ENCODE data around the gene SLC6A2. TPM values are rescaled to one million over a fixed set of nuclear protein-coding genes. Genes with fewer than 3 reads are reported as not detected.

Gene SLC6A2
- total RNA-seq, 1 donor from 2014 or later = not detected

GRCh38 chr16:55686671-55687070 lies 30.9 kb downstream of the SLC6A2 start:
- H3K27me3 Mint-ChIP-seq (ENCODE audit: low read depth) = peaks cover 34% of the 10 kb centered on the region
- H3K4me1 Mint-ChIP-seq (ENCODE audit: low read depth) = no peaks in the 10 kb centered on the region
- no peak overlapping the region for H3K4me3 Mint-ChIP-seq (ENCODE audit: unreplicated experiment)
- no peak for TF ChIP-seq CTCF (IDR thresholded peaks at IDR 0.05)
- no peak for DNase-seq (ENCODE audit: low spot score)
- H3K36me3 Mint-ChIP-seq (ENCODE audit: low read depth) = no peaks in the 10 kb centered on the region
- no peaks in the 10 kb centered on the region for H3K9me3 Mint-ChIP-seq (ENCODE audit: low read depth)
- no peak overlapping the region for H3K27ac Mint-ChIP-seq (ENCODE audit: unreplicated experiment)

GRCh38 chr16:55687802-55688201 lies 32.0 kb downstream of the SLC6A2 start:
- Mint-ChIP-seq H3K27me3 (ENCODE audit: low read depth) (peaks cover 32% of the 10 kb centered on the region), H3K4me1 (ENCODE audit: low read depth) (no peaks in the 10 kb centered on the region), H3K9me3 (ENCODE audit: low read depth) (no peaks in the 10 kb centered on the region), H3K4me3 (ENCODE audit: unreplicated experiment) (no peak overlapping the region), H3K36me3 (ENCODE audit: low read depth) (no peaks in the 10 kb centered on the region), H3K27ac (ENCODE audit: unreplicated experiment) (no peak overlapping the region)
- no peak for DNase-seq (ENCODE audit: low spot score)
- no peak for TF ChIP-seq CTCF (IDR thresholded peaks at IDR 0.05)

- H3K4me1 Mint-ChIP-seq (ENCODE audit: low read depth) = no peaks in the 10 kb centered on the region
- no peak for DNase-seq (ENCODE audit: low spot score)
- H3K36me3 Mint-ChIP-seq (ENCODE audit: low read depth) = no peaks in the 10 kb centered on the region
- no peaks in the 10 kb centered on the region for H3K9me3 Mint-ChIP-seq (ENCODE audit: low read depth)
- H3K27ac Mint-ChIP-seq (ENCODE audit: unreplicated experiment) = no peak overlapping the region
- H3K27me3 Mint-ChIP-seq (ENCODE audit: low read depth) = peaks cover 34% of the 10 kb centered on the region
- no peak overlapping the region for H3K4me3 Mint-ChIP-seq (ENCODE audit: unreplicated experiment)
- TF ChIP-seq CTCF (IDR thresholded peaks at IDR 0.05) = no peak
Measured at GRCh38 chr16:55690841-55691240, 35.1 kb downstream of the SLC6A2 start.

- Mint-ChIP-seq H3K36me3 (ENCODE audit: low read depth) (no peaks in the 10 kb centered on the region), H3K27ac (ENCODE audit: unreplicated experiment) (no peak overlapping the region), H3K4me3 (ENCODE audit: unreplicated experiment) (no peak overlapping the region), H3K9me3 (ENCODE audit: low read depth) (no peaks in the 10 kb centered on the region), H3K27me3 (ENCODE audit: low read depth) (peaks cover 34% of the 10 kb centered on the region), H3K4me1 (ENCODE audit: low read depth) (no peaks in the 10 kb centered on the region)
- DNase-seq (ENCODE audit: low spot score) = no peak
- TF ChIP-seq CTCF (IDR thresholded peaks at IDR 0.05) = no peak
Measured at GRCh38 chr16:55691771-55692170, 36.0 kb downstream of the SLC6A2 start.

- H3K36me3 Mint-ChIP-seq (ENCODE audit: low read depth) = no peaks in the 10 kb centered on the region
- DNase-seq (ENCODE audit: low spot score) = no peak
- H3K27me3 Mint-ChIP-seq (ENCODE audit: low read depth) = peaks cover 12% of the 10 kb centered on the region
- H3K27ac Mint-ChIP-seq (ENCODE audit: unreplicated experiment) = no peak overlapping the region
- H3K4me1 Mint-ChIP-seq (ENCODE audit: low read depth) = no peaks in the 10 kb centered on the region
- H3K4me3 Mint-ChIP-seq (ENCODE audit: unreplicated experiment) = no peak overlapping the region
- H3K9me3 Mint-ChIP-seq (ENCODE audit: low read depth) = no peaks in the 10 kb centered on the region
- TF ChIP-seq CTCF (IDR thresholded peaks at IDR 0.05) = no peak
Measured at GRCh38 chr16:55695595-55695994, 39.8 kb downstream of the SLC6A2 start.
